Right lobe of liver (tissue), 6 donors: ENCODE measurements around the gene SH3GLB2. TPM values are rescaled to one million over a fixed set of nuclear protein-coding genes. Genes with fewer than 3 reads are reported as not detected.
A peak's percentile ranks its signal among the peaks of the same experiment; 100 is the strongest.

ENCODE experiments used
- ATAC-seq, 4 donors: fragments of 200-7000 bp; cut with Tn5 transposase; one replicate each; pipeline ENCODE4 v1.9.1; 2020; ENCODE audit warnings: mild to moderate bottlenecking in 4 of 4, moderate library complexity in 4 of 4
- DNase-seq, 3 donors: peaks; one replicate each; pipeline ENCODE4 v3.0.0-alpha.2; 2020
- H3K27ac ChIP-seq, 3 donors: fragments of 200-600 bp; one replicate each; pipeline ENCODE4 v1.8.0; 2022
- H3K27me3 ChIP-seq, 2 donors: fragments of 200-600 bp; one replicate each; pipeline ENCODE4 v1.8.0; 2022
- H3K36me3 ChIP-seq, 4 donors: fragments of 200-600 bp; sonication (generic) in 1 of 4; one replicate each; pipeline versions ENCODE4 v1.5.1 to v1.8.0; 2017 to 2022; ENCODE audit warnings: control low read depth in 1 of 4
- H3K4me1 ChIP-seq, 4 donors: fragments of 200-600 bp; sonication (generic) in 1 of 4; one replicate each; pipeline versions ENCODE4 v1.5.1 to v1.8.0; 2017 to 2022; ENCODE audit warnings: control low read depth in 1 of 4
- H3K4me3 ChIP-seq, 3 donors: fragments of 200-600 bp; one replicate each; pipeline ENCODE4 v1.8.0; 2022
- H3K9me3 ChIP-seq, 4 donors: fragments of 200-600 bp; sonication (generic) in 1 of 4; one replicate each; pipeline versions ENCODE4 v1.5.1 to v1.8.0; 2017 to 2022; ENCODE audit warnings: control low read depth in 1 of 4
- POLR2A ChIP-seq: fragments of 450-650 bp; IDR thresholded peaks from one replicate; pipeline ENCODE4 v1.6.1; 2017; ENCODE audit warnings: antibody characterized with exemption, mild to moderate bottlenecking
- whole genome bisulfite sequencing: methylation state at CpG from one replicate; pipeline ENCODE4 v1.1.6; 2018; ENCODE audit warnings: low coverage, low lambda C conversion rate; ENCODE audit not compliant: insufficient coverage; ENCODE audit errors: missing lambda C conversion rate; 5-methylcytosine and 5-hydroxymethylcytosine counted together
- intact Hi-C, 2 donors: fragments of 100-400 bp; cut with DNase I; formaldehyde crosslinking; loops; one replicate each; pipeline versions ENCODE4 v1.11.2 to v1.14.1; 2022
- total RNA-seq, 6 experiments: library from RNA; depleted of rRNA in 2 of 6; stranded (reverse); fragments of >200 nt in 2 of 6; fragmentation: NEBNext Ultra II Directional in 3 of 6; extraction: Animal tissue kit (Norgen Biotek cat#: 25700) in 3 of 6; gene quantifications; one replicate each; pipeline versions ENCODE4 v1.1.0 to v1.2.4, GENCODE V29; 2016 to 2023
- TF ChIP-seq, protein P1 (sequence below), 4 donors: fragments of 200-600 bp in 3 of 4; fragments of 450-650 bp in 1 of 4; IDR thresholded peaks; one replicate each; pipeline versions ENCODE4 v1.5.1 to v1.8.0; 2016 to 2022; ENCODE audit warnings: antibody characterized with exemption in 4 of 4, mild to moderate bottlenecking in 2 of 4
- donor health status: DM: no; HTN: yes; CAD: no.
- donor health status: DM: no; HTN: no; CAD: no.
- donor health status: DM: no; HTN: no; CAD: no.
- donor health status: DM: no; HTN: yes; CAD: no.
- donor health status: DM: no; HTN: yes; CAD: no.

Gene SH3GLB2
- total RNA-seq, 6 experiments from 2014 or later, result 23.7 to 28.3 (median 24.7) TPM

GRCh38 chr9:129064499-129064908 lies 36.4 kb upstream of the SH3GLB2 start:
- Histone ChIP-seq H3K4me1 (peaks cover 0 to 35% (median 16%) of the 10 kb centered on the region in 4 donors), H3K9me3 (no peaks in the 10 kb centered on the region), H3K36me3 (peaks cover 0 to 19% (median 0%) of the 10 kb centered on the region in 4 donors), H3K4me3 (no peak overlapping the region), H3K27me3 (no peaks in the 10 kb centered on the region), H3K27ac (peak overlapping the region in 2 of 3 donors; percentile 62 to 68)
- DNase-seq (peak; percentile 75 to 94 (median 94)), ATAC-seq (peak; percentile 79 to 87 (median 80))
- WGBS, result 40% methylated on average over 7 of the region's 8 CpGs
- TF ChIP-seq, protein P1, sequence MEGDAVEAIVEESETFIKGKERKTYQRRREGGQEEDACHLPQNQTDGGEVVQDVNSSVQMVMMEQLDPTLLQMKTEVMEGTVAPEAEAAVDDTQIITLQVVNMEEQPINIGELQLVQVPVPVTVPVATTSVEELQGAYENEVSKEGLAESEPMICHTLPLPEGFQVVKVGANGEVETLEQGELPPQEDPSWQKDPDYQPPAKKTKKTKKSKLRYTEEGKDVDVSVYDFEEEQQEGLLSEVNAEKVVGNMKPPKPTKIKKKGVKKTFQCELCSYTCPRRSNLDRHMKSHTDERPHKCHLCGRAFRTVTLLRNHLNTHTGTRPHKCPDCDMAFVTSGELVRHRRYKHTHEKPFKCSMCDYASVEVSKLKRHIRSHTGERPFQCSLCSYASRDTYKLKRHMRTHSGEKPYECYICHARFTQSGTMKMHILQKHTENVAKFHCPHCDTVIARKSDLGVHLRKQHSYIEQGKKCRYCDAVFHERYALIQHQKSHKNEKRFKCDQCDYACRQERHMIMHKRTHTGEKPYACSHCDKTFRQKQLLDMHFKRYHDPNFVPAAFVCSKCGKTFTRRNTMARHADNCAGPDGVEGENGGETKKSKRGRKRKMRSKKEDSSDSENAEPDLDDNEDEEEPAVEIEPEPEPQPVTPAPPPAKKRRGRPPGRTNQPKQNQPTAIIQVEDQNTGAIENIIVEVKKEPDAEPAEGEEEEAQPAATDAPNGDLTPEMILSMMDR (IDR thresholded peaks at IDR 0.05), result no peak
- peak; percentile 47 for TF ChIP-seq POLR2A
- intact Hi-C loops, result no loop called here

DNA sequence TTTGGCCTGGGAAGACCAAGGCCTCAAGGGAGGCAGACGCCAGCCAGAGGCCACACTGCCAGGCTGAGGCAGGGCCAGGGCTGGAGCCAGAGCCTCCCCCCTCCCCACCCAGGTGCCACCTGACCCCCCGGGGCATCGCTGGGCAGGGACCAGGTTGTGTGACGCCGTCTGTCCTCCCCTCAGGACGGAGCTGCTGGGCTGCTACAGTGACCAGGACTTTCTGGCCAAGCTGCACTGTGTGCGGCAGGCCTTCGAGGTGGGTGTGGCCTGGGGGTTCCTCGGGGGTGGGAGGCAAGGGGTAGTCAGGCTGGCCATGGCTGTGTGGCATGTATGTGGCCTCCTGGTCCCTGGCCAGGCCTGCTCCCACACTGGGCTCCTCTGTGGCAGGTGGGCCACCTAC lies 34.9 kb upstream of the SH3GLB2 start:
- WGBS, result no CpG with 5 or more reads among the region's 9 CpGs
- Histone ChIP-seq H3K36me3 (peaks cover 0 to 22% (median 0%) of the 10 kb centered on the region in 4 donors), H3K4me3 (no peak overlapping the region), H3K9me3 (no peaks in the 10 kb centered on the region), H3K27me3 (no peaks in the 10 kb centered on the region), H3K27ac (peak overlapping the region in 2 of 3 donors; percentile 40 to 50), H3K4me1 (peaks cover 0 to 22% (median 10%) of the 10 kb centered on the region in 4 donors)
- intact Hi-C loops, result no loop called here
- peak in 1 of 3 donors; percentile 47 for DNase-seq
- no peak for ATAC-seq
- TF ChIP-seq POLR2A, result no peak

DNA sequence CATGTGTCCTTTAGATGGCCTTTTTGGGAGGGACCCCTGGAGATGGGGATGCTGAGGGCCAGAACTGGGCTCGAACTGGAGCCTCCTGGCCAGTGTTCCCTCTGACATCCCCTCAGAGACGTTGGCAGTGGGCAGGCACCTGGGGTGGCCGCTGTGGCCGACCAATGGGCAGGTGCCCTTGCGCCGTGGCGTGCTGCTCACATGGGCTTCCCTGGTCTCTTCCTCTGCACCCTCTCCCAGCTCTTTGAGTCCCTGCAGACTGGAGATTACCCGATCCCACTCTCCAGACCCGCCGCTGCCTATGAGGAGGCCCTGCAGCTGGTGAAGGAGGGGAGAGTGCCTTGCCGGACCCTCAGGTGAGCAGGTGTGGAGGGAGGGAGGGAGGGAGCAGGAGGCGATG lies 32.9 kb upstream of the SH3GLB2 start:
- intact Hi-C loops, result no loop called here
- Histone ChIP-seq H3K36me3 (peaks cover 0 to 28% (median 0%) of the 10 kb centered on the region in 4 donors), H3K9me3 (no peaks in the 10 kb centered on the region), H3K27ac (no peak overlapping the region), H3K4me1 (peaks cover 0 to 22% (median 8%) of the 10 kb centered on the region in 4 donors), H3K27me3 (no peaks in the 10 kb centered on the region), H3K4me3 (no peak overlapping the region)
- DNase-seq, result no peak
- no peak for ATAC-seq
- 100% methylated on average over 1 of the region's 12 CpGs for WGBS
- no peak for TF ChIP-seq POLR2A
- TF ChIP-seq, protein P1 (IDR thresholded peaks at IDR 0.05), result no peak

DNA sequence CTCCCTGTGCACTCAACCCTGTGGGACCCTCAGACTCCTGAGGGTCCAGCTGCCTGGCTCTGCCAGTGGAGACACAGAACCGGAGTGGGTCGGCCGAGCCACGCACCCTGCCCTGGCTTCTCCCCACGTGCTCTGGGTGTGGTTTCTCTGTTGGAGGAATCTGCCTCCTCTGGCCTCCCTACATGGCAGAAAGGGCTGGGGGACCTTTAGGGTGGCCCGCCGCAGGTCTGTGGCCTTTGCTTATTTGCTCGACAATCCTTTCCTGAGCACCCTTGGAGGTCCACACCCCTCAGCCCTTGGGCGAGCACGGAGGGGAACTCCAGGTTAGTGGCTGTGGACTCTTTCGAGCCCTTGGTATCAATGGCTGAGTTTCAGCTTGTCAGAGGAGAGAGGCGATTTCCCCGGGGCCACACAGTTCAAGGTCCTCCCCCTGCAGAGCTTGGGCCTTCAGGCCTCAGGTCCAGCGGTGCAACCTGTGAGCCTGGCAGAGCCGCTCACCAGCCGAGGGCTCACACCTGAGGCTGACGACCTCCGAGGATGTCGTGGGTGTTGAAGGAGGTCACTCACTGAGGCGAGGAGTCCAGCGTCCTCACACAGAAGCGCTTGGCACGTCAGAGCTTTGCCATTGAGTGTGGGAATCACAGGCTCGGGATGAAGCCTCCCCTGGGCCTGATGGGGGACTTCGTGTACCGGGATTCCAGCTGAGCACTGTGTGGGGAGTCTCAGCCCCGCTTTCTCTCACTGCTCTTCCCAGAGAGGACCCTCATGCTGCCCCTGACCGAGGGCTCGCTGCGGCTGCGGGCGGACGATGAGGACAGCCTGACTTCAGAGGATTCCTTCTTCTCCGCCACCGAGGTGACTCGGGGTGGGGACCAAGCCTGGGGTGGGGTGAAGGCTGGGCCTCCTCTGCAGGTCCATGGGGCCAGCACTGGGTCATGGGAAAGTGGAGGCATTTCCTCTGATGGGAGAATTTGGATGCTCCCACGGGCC lies 32.0 kb upstream of the SH3GLB2 start:
- DNase-seq (peak in 1 of 3 donors; percentile 44), ATAC-seq (no peak)
- Histone ChIP-seq H3K27me3 (no peaks in the 10 kb centered on the region), H3K4me3 (no peak overlapping the region), H3K9me3 (no peaks in the 10 kb centered on the region), H3K27ac (no peak overlapping the region), H3K36me3 (peaks cover 0 to 26% (median 0%) of the 10 kb centered on the region in 4 donors), H3K4me1 (peaks cover 0 to 17% (median 6%) of the 10 kb centered on the region in 4 donors)
- no CpG with 5 or more reads among the region's 37 CpGs for WGBS
- TF ChIP-seq, protein P1 (IDR thresholded peaks at IDR 0.05), result no peak
- TF ChIP-seq POLR2A, result no peak
- intact Hi-C loops, result no loop called here
